K562 (cell line): ENCODE data around the gene PMEPA1. TPM values are rescaled to one million over a fixed set of nuclear protein-coding genes. Genes with fewer than 3 reads are reported as not detected.

ENCODE experiments used
- ATAC-seq: fragments of 200-7000 bp; cut with Tn5 transposase; 3 replicates; pipeline ENCODE4 v1.9.1; 2020; ENCODE audit warnings: moderate library complexity
- BruUV-seq: library from RNA; stranded (reverse); fragments of 400-500 nt; replicated peaks from 2 replicates; lab custom pipeline; 2021; lab: Mats Ljungman, UMichigan
- CTCF ChIA-PET: fragments of 300-600 bp; formaldehyde crosslinking; extraction: SDS; loops from one replicate; lab custom pipeline; 2021; ENCODE audit warnings: low intra/inter-chr PET ratio; lab: Yijun Ruan, JAX
- POLR2A ChIA-PET: fragments of 300-600, 350-650 bp; sonication (Branson Sonifier 250); formaldehyde crosslinking; extraction: SDS; loops from one replicate; lab custom pipeline; 2021; ENCODE audit warnings: antibody characterized with exemption, inconsistent platforms; lab: Yijun Ruan, JAX
- DNase-seq, 4 experiments: peaks; one replicate each; pipeline versions ENCODE4 v3.0.0 to v3.0.0-alpha.2; 2011 to 2018; ENCODE audit warnings: low spot score in 3 of 4, mixed read lengths in 3 of 4; ENCODE audit errors: extremely low read depth in 1 of 4
- FAIRE-seq: peaks from 2 replicates; lab custom pipeline; 2011; peaks lifted over from hg19 to GRCh38; lab: Jason Lieb, UNC
- H2AFZ ChIP-seq: 2 replicates; pipeline ENCODE4 v1.6.0; 2011; ENCODE audit warnings: low read depth, low read length, control low read depth, inconsistent platforms
- H3K27ac ChIP-seq: fragments of 200-600 bp; 3 replicates; pipeline ENCODE4 v1.8.0; 2011; ENCODE audit warnings: low read depth, mild to moderate bottlenecking, control low read depth, inconsistent platforms, low read length, moderate library complexity, mixed read lengths; ENCODE audit errors: extremely low read depth
- H3K27me3 ChIP-seq, 2 experiments: fragments of 300-600 bp in 1 of 2; 2 replicates in 1 of 2; 3 replicates in 1 of 2; pipeline versions ENCODE4 v1.6.0 to v1.8.0; 2011; ENCODE audit warnings: inconsistent platforms in 2 of 2, low read length in 2 of 2, mild to moderate bottlenecking in 1 of 2, mixed read lengths in 1 of 2, moderate library complexity in 1 of 2; ENCODE audit not compliant: control insufficient read depth in 2 of 2, insufficient read depth in 2 of 2
- H3K36me3 ChIP-seq: fragments of 300-600 bp; 3 replicates; pipeline ENCODE4 v1.8.0; 2011; ENCODE audit warnings: mild to moderate bottlenecking, low read length, inconsistent platforms; ENCODE audit not compliant: control insufficient read depth, insufficient read depth
- H3K4me1 ChIP-seq, 2 experiments: fragments of 200-600 bp in 1 of 2; replicated peaks in 1 of 2; 2 replicates in 1 of 2; 3 replicates in 1 of 2; pipeline versions ENCODE4 v1.5.1 to v1.8.0; 2011; ENCODE audit warnings: inconsistent platforms in 2 of 2, low read length in 2 of 2, mild to moderate bottlenecking in 1 of 2, mixed read lengths in 1 of 2, moderate library complexity in 1 of 2; ENCODE audit not compliant: control insufficient read depth in 2 of 2, insufficient read depth in 2 of 2
- H3K4me2 ChIP-seq: 2 replicates; pipeline ENCODE4 v1.6.1; 2011; ENCODE audit warnings: low read length, control low read depth, inconsistent platforms, mixed read lengths; ENCODE audit not compliant: insufficient read depth
- H3K4me3 ChIP-seq: fragments of 200-600 bp; sonication (generic), shearing (Covaris generic); 2 replicates; pipeline ENCODE4 v1.5.1; 2016; ENCODE audit warnings: control low read depth, inconsistent platforms
- H3K79me2 ChIP-seq: fragments of 200-600 bp; 3 replicates; pipeline ENCODE4 v1.8.0; 2011; ENCODE audit warnings: low read length, inconsistent platforms; ENCODE audit not compliant: control insufficient read depth, insufficient read depth
- H3K9ac ChIP-seq, 2 experiments: 2 replicates each; pipeline versions ENCODE4 v1.6.0 to v1.6.1; 2011; ENCODE audit warnings: low read depth in 2 of 2, low read length in 2 of 2, control low read depth in 1 of 2, inconsistent platforms in 1 of 2, mild to moderate bottlenecking in 1 of 2, mixed read lengths in 1 of 2; ENCODE audit not compliant: insufficient read depth in 1 of 2
- H3K9me1 ChIP-seq: one replicate; pipeline ENCODE4 v1.6.0; 2011; ENCODE audit warnings: inconsistent platforms, mild to moderate bottlenecking, low read length, moderate library complexity; ENCODE audit not compliant: control insufficient read depth, insufficient read depth
- H3K9me3 ChIP-seq: replicated peaks from 2 replicates; pipeline ENCODE4 v1.5.1; 2011; ENCODE audit warnings: low read depth, low read length, inconsistent platforms; ENCODE audit not compliant: control insufficient read depth, insufficient read depth
- H4K20me1 ChIP-seq: replicated peaks from 2 replicates; pipeline ENCODE4 v1.6.1; 2011; ENCODE audit warnings: low read length, inconsistent platforms, mixed read lengths; ENCODE audit not compliant: control insufficient read depth, insufficient read depth
- RAD51 ChIP-seq: fragments of 450-650 bp; IDR thresholded peaks from 2 replicates; pipeline ENCODE4 v1.7.1; 2016; ENCODE audit warnings: low read depth, mild to moderate bottlenecking, borderline replicate concordance
- RHOXF2B ChIP-seq: fragments of 250-450 bp; sonication (Bioruptor Pico); conservative IDR thresholded peaks from 2 replicates; pipeline ENCODE4 v1.5.1; 2021
- TBL1XR1 ChIP-seq, 2 experiments: IDR thresholded peaks; 2 replicates each; pipeline ENCODE4 v1.6.1; 2012; ENCODE audit warnings: improper control_type of control experiment in 2 of 2, low read length in 2 of 2, mild to moderate bottlenecking in 1 of 2
- ZNF124 ChIP-seq: sonication (generic); formaldehyde crosslinking; IDR thresholded peaks from 2 replicates; pipeline ENCODE4 v1.8.1; 2022; ENCODE audit warnings: missing genetic modification reagents
- WGBS: fragments of 100-300 bp; shearing (Covaris generic); methylation state at CpG from one replicate; pipeline ENCODE4 v1.1.6; 2016; ENCODE audit warnings: low coverage, mixed read lengths; ENCODE audit not compliant: insufficient coverage; ENCODE audit errors: missing lambda C conversion rate; 5-methylcytosine and 5-hydroxymethylcytosine counted together
- in situ Hi-C: fragments of 300-500 bp; cut with MboI; formaldehyde crosslinking; loops from 4 replicates; pipeline ENCODE4 v1.15.0; 2018; ENCODE audit warnings: inconsistent platforms, mixed read lengths
- intact Hi-C: fragments of 100-400 bp; cut with micrococcal nuclease; formaldehyde crosslinking; loops from 2 replicates; pipeline ENCODE4 v1.14.2; 2022
- polyA plus RNA-seq, 8 experiments: library from polyadenylated mRNA; depleted of rRNA in 4 of 8; stranded (reverse) in 5 of 8; unstranded in 3 of 8; fragments of >200 nt; fragmentation: Nextera tagmentation in 2 of 8; fragmentation: Illumina TruSeq in 1 of 8; extraction: Ambion mirVana in 2 of 8; extraction: Trizol in 1 of 8; gene quantifications; 2 replicates each; pipeline versions ENCODE4 v1.2.1 to v1.2.3, GENCODE V29; 2011 to 2014; ENCODE audit warnings: inconsistent platforms in 1 of 8, missing spikeins in 1 of 8
- total RNA-seq, 7 experiments: library from RNA; depleted of rRNA in 6 of 7; stranded (reverse); fragments of >200 nt in 6 of 7; fragmentation: Illumina TruSeq in 2 of 7; extraction: Trizol in 2 of 7; gene quantifications; 2 replicates each; pipeline versions ENCODE4 v1.2.1 to v1.2.3, GENCODE V29; 2011 to 2021; ENCODE audit warnings: low replicate concordance in 1 of 7
- TF ChIP-seq, protein P1 (sequence below), 2 experiments: fragments of 450-650 bp; IDR thresholded peaks; 2 replicates each; pipeline ENCODE4 v1.6.1; 2016

The PMEPA1 gene
- total and polyA plus RNA-seq, 9 of the 15 experiments (the other 6 are each of a cell fraction or from before 2014, with no cell fraction given), result 0.16 TPM; not detected in 8

DNA sequence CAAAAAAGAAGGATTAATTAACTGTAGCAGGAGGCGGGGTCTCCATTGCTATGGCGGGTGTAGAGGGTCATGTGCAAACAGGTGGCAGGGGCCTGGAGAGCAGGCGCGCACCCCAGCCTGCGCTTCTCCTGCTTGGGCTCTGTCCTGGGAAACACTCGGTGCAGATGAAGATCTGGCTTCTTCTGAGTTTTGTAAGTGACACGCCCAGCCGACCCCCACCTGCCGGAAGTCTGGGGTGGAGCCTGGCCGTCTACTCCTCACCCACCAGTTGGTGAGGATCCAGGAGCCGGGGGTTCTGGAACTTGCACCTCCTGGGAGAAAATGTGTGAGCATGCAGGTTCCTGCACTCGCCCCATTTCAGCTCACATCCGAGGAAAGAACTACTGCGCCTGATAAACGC is 19.3 kb downstream of the PMEPA1 start:
- peaks cover 54 to 98% of the 10 kb centered on the region in 2 experiments; a peak in 4 of 5 replicates for H3K27me3 ChIP-seq
- intact Hi-C loops (no loop called here), in situ Hi-C loops (no loop called here)

More for the DNA sequence above, 19.3 kb downstream of the PMEPA1 start:
- TF ChIP-seq RAD51 (no peak), ZNF124 (CRISPR knock-in tag) (no peak), RHOXF2B (CRISPR knock-in tag) (no peak), TBL1XR1 (IDR thresholded peaks at IDR 0.05; ENCODE audit: low read length in 2 of 2) (no peak)
- TF ChIP-seq, protein P1, sequence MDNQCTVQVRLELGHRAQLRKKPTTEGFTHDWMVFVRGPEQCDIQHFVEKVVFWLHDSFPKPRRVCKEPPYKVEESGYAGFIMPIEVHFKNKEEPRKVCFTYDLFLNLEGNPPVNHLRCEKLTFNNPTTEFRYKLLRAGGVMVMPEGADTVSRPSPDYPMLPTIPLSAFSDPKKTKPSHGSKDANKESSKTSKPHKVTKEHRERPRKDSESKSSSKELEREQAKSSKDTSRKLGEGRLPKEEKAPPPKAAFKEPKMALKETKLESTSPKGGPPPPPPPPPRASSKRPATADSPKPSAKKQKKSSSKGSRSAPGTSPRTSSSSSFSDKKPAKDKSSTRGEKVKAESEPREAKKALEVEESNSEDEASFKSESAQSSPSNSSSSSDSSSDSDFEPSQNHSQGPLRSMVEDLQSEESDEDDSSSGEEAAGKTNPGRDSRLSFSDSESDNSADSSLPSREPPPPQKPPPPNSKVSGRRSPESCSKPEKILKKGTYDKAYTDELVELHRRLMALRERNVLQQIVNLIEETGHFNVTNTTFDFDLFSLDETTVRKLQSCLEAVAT (IDR thresholded peaks at IDR 0.05), result no peak
- DNase-seq (peak in 2 of 4 experiments; percentile 32 to 37), FAIRE-seq (no peak), ATAC-seq (peak; percentile 31; the same call in 1 of the 3 replicates)
- Histone ChIP-seq H3K9me1 (peaks cover 3% of the 10 kb centered on the region), H3K4me1 (no peaks in the 10 kb centered on the region; a peak in 1 of 5 replicates), H3K27ac (no peak overlapping the region), H3K4me3 (no peak overlapping the region), H3K9me3 (no peaks in the 10 kb centered on the region), H3K4me2 (no peak overlapping the region), H3K36me3 (no peaks in the 10 kb centered on the region), H4K20me1 (peaks cover 24% of the 10 kb centered on the region), H2AFZ (no peak overlapping the region), H3K79me2 (no peaks in the 10 kb centered on the region), H3K9ac (no peak overlapping the region)
- POLR2A ChIA-PET, result interaction anchor here (0.6 to 1.0 kb wide), 2 partner anchors 45 to 1298 kb away, joined by 3 read pairs; partner anchors contain the start of gene CSTF1
- WGBS, result 19% methylated on average over 14 of the region's 15 CpGs
- BruUV-seq, result no TSS peak
- CTCF ChIA-PET, result no interaction called here
